HEK293T (cell line): Measurements from ENCODE around the gene LAMTOR1.
"Not testable (repeated sequence)": the region's sequence is repeated elsewhere in the genome, so short reads cannot be mapped to it uniquely, and the experiment has no call there.

Source experiments
- CTCF ChIA-PET: fragments of 350-600 bp; formaldehyde crosslinking; extraction: SDS; loops from one replicate; lab custom pipeline; 2021; ENCODE audit warnings: antibody characterized with exemption, inconsistent platforms; lab: Yijun Ruan, JAX
- POLR2A ChIA-PET: fragments of 350-600 bp; formaldehyde crosslinking; extraction: SDS; loops from one replicate; lab custom pipeline; 2020; ENCODE audit warnings: antibody characterized with exemption, inconsistent platforms; lab: Yijun Ruan, JAX
- DNase-seq: peaks from one replicate; pipeline ENCODE4 v3.0.0; 2012; ENCODE audit warnings: mixed read lengths; ENCODE audit errors: extremely low spot score
- ARNT ChIP-seq: fragments of 450-650 bp; IDR thresholded peaks from 2 replicates; pipeline ENCODE4 v1.6.1; 2017; ENCODE audit warnings: mild to moderate bottlenecking
- BHLHE40 ChIP-seq: fragments of 450-650 bp; IDR thresholded peaks from 2 replicates; pipeline ENCODE4 v1.6.1; 2016; ENCODE audit warnings: mild to moderate bottlenecking, moderate library complexity, borderline replicate concordance
- CTBP1 ChIP-seq: fragments of 450-650 bp; IDR thresholded peaks from 2 replicates; pipeline ENCODE4 v1.6.1; 2016; ENCODE audit warnings: borderline replicate concordance
- ELF4 ChIP-seq: fragments of 450-650 bp; IDR thresholded peaks from 2 replicates; pipeline ENCODE4 v1.6.1; 2017; ENCODE audit warnings: antibody characterized with exemption
- FOXA1 ChIP-seq: fragments of 450-650 bp; IDR thresholded peaks from 2 replicates; pipeline ENCODE4 v1.6.1; 2016; ENCODE audit warnings: mild to moderate bottlenecking
- FOXK2 ChIP-seq: fragments of 450-650 bp; IDR thresholded peaks from 2 replicates; pipeline ENCODE4 v1.6.1; 2016; ENCODE audit warnings: mild to moderate bottlenecking
- FOXM1 ChIP-seq: fragments of 450-650 bp; IDR thresholded peaks from 2 replicates; pipeline ENCODE4 v1.6.1; 2017; ENCODE audit warnings: mild to moderate bottlenecking, borderline replicate concordance
- HDGF ChIP-seq: fragments of 450-650 bp; IDR thresholded peaks from 2 replicates; pipeline ENCODE4 v1.6.1; 2017; ENCODE audit warnings: antibody characterized with exemption, borderline replicate concordance
- L3MBTL2 ChIP-seq: fragments of 450-650 bp; conservative IDR thresholded peaks from 2 replicates; pipeline ENCODE4 v1.6.1; 2016; ENCODE audit warnings: mild to moderate bottlenecking
- LEF1 ChIP-seq: fragments of 450-650 bp; IDR thresholded peaks from 2 replicates; pipeline ENCODE4 v1.6.1; 2017; ENCODE audit warnings: mild to moderate bottlenecking, borderline replicate concordance
- NFRKB ChIP-seq: fragments of 450-650 bp; IDR thresholded peaks from 2 replicates; pipeline ENCODE4 v1.6.1; 2016; ENCODE audit warnings: mild to moderate bottlenecking, moderate library complexity
- SP1 ChIP-seq: fragments of 450-650 bp; IDR thresholded peaks from 2 replicates; pipeline ENCODE4 v1.6.1; 2017
- SUZ12 ChIP-seq: fragments of 450-650 bp; IDR thresholded peaks from 2 replicates; pipeline ENCODE4 v1.6.1; 2016; ENCODE audit warnings: mild to moderate bottlenecking
- TARDBP ChIP-seq: fragments of 450-650 bp; IDR thresholded peaks from 2 replicates; pipeline ENCODE4 v1.6.1; 2016
- ZNF384 ChIP-seq: fragments of 450-650 bp; IDR thresholded peaks from 2 replicates; pipeline ENCODE4 v1.6.1; 2016
- TF ChIP-seq, protein P1 (sequence below): fragments of 450-650 bp; IDR thresholded peaks from 2 replicates; pipeline ENCODE4 v1.6.1; 2016

The LAMTOR1 gene

DNA sequence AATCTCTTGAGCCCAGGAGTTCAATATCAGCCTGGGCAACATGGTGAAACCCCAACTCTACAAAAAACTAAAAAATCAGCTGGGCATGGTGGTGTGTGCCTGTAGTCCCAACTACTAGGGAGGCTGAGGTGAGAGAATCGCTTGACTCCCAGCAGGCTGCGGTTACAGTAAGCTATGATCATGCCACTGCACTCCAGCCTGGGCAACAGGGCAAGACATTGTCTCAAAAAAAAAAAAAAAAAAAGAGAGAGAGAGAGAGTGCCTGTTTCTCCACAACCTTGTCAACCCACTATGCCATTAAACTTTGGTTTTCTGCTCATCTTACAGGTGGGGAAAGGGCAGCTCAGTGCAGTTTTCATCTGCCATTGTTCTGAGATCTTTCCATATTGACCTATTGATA, 37.6 kb upstream of the LAMTOR1 start:
- ChIA-PET CTCF (no interaction called here), POLR2A (no interaction called here)
- DNase-seq, result no peak
- TF ChIP-seq ZNF384 (no peak), CTBP1 (no peak), FOXK2 (no peak), SUZ12 (no peak)
- TF ChIP-seq, protein P1, sequence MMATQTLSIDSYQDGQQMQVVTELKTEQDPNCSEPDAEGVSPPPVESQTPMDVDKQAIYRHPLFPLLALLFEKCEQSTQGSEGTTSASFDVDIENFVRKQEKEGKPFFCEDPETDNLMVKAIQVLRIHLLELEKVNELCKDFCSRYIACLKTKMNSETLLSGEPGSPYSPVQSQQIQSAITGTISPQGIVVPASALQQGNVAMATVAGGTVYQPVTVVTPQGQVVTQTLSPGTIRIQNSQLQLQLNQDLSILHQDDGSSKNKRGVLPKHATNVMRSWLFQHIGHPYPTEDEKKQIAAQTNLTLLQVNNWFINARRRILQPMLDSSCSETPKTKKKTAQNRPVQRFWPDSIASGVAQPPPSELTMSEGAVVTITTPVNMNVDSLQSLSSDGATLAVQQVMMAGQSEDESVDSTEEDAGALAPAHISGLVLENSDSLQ, result no peak

- ChIA-PET CTCF (no interaction called here), POLR2A (interaction anchor here (1.4 kb wide), 1 partner anchor 27 kb away, joined by 4 read pairs; the partner anchor contains the start of gene ANAPC15)
- TF ChIP-seq SUZ12 (no peak), NFRKB (no peak), SP1 (no peak), ELF4 (no peak), BHLHE40 (no peak)
- no peak for DNase-seq
These were observed 36.4 kb upstream of the LAMTOR1 start for GRCh38 chr11:72139500-72139899.

- DNase-seq, result no peak
- TF ChIP-seq HDGF, result no peak
- TF ChIP-seq ELF4, result no peak
- no peak for TF ChIP-seq BHLHE40
- no peak for TF ChIP-seq SUZ12
- TF ChIP-seq L3MBTL2, result no peak
- TF ChIP-seq FOXM1, result no peak
- TF ChIP-seq SP1, result no peak
- TF ChIP-seq TARDBP, result no peak
- no peak for TF ChIP-seq FOXK2
- no peak for TF ChIP-seq CTBP1
- TF ChIP-seq NFRKB, result no peak
- no peak for TF ChIP-seq FOXA1
- TF ChIP-seq ZNF384, result no peak
- TF ChIP-seq LEF1, result no peak
- TF ChIP-seq, protein P1, result no peak
- TF ChIP-seq ARNT, result no peak
- POLR2A ChIA-PET, result interaction anchor here (1.4 kb wide), 1 partner anchor 26 kb away, joined by 4 read pairs; the partner anchor contains the start of gene ANAPC15
- CTCF ChIA-PET, result no interaction called here
These were observed 35.8 kb upstream of the LAMTOR1 start for GRCh38 chr11:72138821-72139390.

- TF ChIP-seq, protein P1, result no peak
- TF ChIP-seq ELF4 (no peak), HDGF (no peak), FOXA1 (no peak), BHLHE40 (no peak), L3MBTL2 (no peak), CTBP1 (no peak), FOXK2 (no peak), SP1 (no peak), LEF1 (no peak), NFRKB (no peak), FOXM1 (no peak)
- POLR2A ChIA-PET, result no interaction called here
- CTCF ChIA-PET, result interaction anchor here (0.6 kb wide), 1 partner anchor 29 kb away, joined by 3 read pairs; no protein-coding TSS in a partner anchor
- no peak for DNase-seq
These were observed 33.7 kb upstream of the LAMTOR1 start for GRCh38 chr11:72136684-72137262.

DNA sequence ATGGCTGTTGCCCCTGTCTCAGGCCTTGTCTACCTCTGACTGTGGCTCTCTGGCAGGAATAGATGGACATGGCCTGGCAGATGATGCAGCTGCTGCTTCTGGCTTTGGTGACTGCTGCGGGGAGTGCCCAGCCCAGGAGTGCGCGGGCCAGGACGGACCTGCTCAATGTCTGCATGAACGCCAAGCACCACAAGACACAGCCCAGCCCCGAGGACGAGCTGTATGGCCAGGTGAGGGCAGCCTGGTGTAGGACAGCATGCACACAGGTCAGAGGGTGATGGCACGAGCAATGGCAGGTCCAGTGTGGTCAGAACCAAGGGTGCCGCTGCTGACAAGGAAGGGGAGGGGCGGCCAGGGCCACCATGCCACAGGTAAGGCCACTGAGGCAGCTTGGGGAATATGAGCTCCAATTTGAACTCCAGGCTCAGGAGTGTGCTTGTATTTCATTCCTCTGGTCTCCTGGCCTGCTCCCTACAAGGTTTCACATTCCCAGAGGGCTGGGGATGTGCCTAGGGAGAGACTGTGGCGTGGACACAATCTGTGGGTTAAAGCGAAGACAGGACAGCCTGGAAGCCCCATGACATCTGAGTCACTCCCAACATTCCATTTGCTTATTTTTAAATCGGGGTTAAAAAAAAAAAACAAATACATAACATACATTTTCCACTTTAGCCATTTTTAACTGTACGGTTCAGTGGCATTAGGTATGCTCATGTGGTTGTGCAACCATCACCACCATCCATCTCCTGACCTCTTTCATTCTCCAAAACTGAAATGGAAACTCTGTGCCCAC, 33.0 kb upstream of the LAMTOR1 start:
- ChIA-PET POLR2A (no interaction called here), CTCF (interaction anchor here (0.6 kb wide), 1 partner anchor 30 kb away, joined by 3 read pairs; no protein-coding TSS in a partner anchor)
- DNase-seq, result no peak
- TF ChIP-seq NFRKB, result no peak
- TF ChIP-seq ZNF384, result no peak
- TF ChIP-seq FOXM1, result no peak
- TF ChIP-seq SP1, result no peak
- TF ChIP-seq BHLHE40, result no peak
- TF ChIP-seq ELF4, result no peak

DNA sequence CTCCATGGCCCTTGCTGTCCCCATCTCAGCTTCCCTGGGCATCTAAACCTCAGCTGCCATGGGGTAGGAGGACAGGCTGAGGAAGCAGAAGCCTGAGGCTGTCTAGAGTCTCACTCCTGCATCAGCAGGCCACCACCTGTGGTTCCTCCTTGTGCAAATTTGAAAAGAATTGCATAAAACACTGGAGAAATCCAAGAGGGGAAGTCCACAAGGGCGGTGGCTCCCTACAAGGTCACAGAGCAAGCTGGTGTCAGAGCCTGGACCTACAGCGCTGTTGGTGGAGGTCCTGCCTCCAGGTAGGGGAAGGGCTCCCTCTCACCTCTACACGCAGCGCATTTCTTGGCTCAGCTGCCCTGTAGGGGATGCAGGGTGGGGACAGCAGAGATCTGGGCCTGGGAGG, 32.4 kb upstream of the LAMTOR1 start, which contains the start of gene FOLR3:
Gene FOLR3 (plus strand): TSS at position 253 of the 400 bp plus-strand sequence. CDS start 228 bp downstream, outside the sequence.
- POLR2A ChIA-PET, CTCF ChIA-PET, DNase-seq: not testable (repeated sequence)
